MM.1S (cell line): Measurements from ENCODE around the gene COL3A1.

Experiments
- CTCF ChIP-seq: fragments of 300-600 bp; sonication (generic); IDR thresholded peaks from 2 replicates; pipeline ENCODE4 v1.5.1; 2016; ENCODE audit warnings: antibody characterized with exemption, low read length, mixed read lengths
- EZH2 ChIP-seq: fragments of 300-600 bp; sonication (generic); optimal IDR thresholded peaks from 2 replicates; pipeline ENCODE3; 2017; ENCODE audit warnings: low read depth, mild to moderate bottlenecking, antibody characterized with exemption, low read length, mixed read lengths

DNA sequence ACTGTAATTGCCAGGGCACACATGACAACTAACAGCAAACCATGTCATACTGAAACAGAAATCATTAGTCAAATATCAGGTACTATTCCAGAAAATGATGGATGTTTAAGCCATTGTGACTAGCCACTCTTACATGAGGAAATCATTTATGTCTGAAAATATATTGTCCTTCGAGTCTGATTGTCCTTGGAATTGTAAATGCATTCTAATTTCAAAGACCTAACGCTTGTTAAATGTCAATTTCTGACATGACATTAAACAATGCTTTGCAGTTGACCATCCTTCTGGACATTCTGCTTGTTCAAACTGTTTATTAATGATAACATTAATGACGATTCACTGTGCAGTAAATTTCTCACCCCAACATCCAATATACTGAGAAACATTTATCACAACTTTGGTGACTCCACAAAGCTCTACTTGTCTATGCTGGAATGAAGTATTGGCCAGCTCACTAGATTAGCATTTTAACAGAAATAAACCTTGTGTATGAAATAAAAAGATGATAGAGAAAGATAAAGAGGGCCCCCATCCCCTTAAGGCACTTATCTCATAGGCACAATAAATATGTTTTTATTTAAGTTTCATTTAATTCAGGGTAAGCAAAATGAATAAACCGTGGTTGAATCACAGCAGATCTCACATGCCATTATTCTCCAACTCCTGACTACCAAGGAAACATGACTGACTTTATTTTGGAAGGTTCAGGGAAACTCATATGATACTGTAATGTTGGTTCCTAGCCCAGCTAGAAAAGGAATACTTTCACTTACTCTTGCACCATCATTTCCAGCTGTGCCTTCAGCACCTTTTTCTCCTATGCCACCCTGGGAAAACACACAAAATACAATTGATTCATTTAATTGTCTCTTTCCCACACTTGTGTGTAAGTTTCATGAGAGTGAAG is 82.3 kb downstream of the COL3A1 start:
- TF ChIP-seq CTCF = no peak
- no peak for TF ChIP-seq EZH2
